H9 (cell line): ENCODE results near the gene LMX1B. TPM values are rescaled to one million over a fixed set of nuclear protein-coding genes. Genes with fewer than 3 reads are reported as not detected.
A peak's percentile ranks its signal among the peaks of the same experiment; 100 is the strongest.

ENCODE experiments used
- DNase-seq: peaks from one replicate; pipeline ENCODE4 v3.0.0-alpha.2; 2017
- H2AFZ ChIP-seq: one replicate; pipeline ENCODE4 v1.6.1; 2013; ENCODE audit warnings: mild to moderate bottlenecking, low read length, control low read depth, moderate library complexity
- H2AK5ac ChIP-seq: 2 replicates; pipeline ENCODE4 v1.6.1; 2013; ENCODE audit warnings: low read length, control low read depth, mixed read lengths; ENCODE audit not compliant: insufficient read length
- H2BK120ac ChIP-seq: one replicate; pipeline ENCODE4 v1.6.1; 2013; ENCODE audit warnings: low read depth, mild to moderate bottlenecking, low read length, control low read depth, inconsistent platforms; ENCODE audit not compliant: poor library complexity, severe bottlenecking
- H2BK12ac ChIP-seq: 2 replicates; pipeline ENCODE4 v1.6.1; 2013; ENCODE audit warnings: low read length, control low read depth, mixed read lengths, low read depth; ENCODE audit not compliant: insufficient read length
- H2BK15ac ChIP-seq: 2 replicates; pipeline ENCODE4 v1.6.1; 2013; ENCODE audit warnings: low read depth, low read length, control low read depth
- H2BK20ac ChIP-seq: one replicate; pipeline ENCODE4 v1.6.1; 2013; ENCODE audit warnings: low read depth, mild to moderate bottlenecking, low read length, control low read depth, inconsistent platforms; ENCODE audit not compliant: poor library complexity, severe bottlenecking
- H2BK5ac ChIP-seq: 2 replicates; pipeline ENCODE4 v1.6.1; 2013; ENCODE audit warnings: low read length, control low read depth, mixed read lengths; ENCODE audit not compliant: insufficient read length
- H3K14ac ChIP-seq: 2 replicates; pipeline ENCODE4 v1.6.1; 2013; ENCODE audit warnings: low read length, control low read depth; ENCODE audit not compliant: insufficient read depth
- H3K18ac ChIP-seq: 2 replicates; pipeline ENCODE4 v1.6.1; 2013; ENCODE audit warnings: low read depth, mild to moderate bottlenecking, mixed read lengths, low read length, control low read depth; ENCODE audit not compliant: insufficient read length
- H3K23ac ChIP-seq: 2 replicates; pipeline ENCODE4 v1.6.1; 2013; ENCODE audit warnings: low read length, control low read depth, mixed read lengths, low read depth; ENCODE audit not compliant: insufficient read length
- H3K23me2 ChIP-seq: 2 replicates; pipeline ENCODE4 v1.6.1; 2013; ENCODE audit warnings: low read depth, mild to moderate bottlenecking, mixed read lengths, low read length, control low read depth; ENCODE audit not compliant: insufficient read length, poor library complexity, severe bottlenecking
- H3K27ac ChIP-seq: 2 replicates; pipeline ENCODE4 v1.5.1; 2013; ENCODE audit warnings: low read length, control low read depth, mixed read lengths, low read depth; ENCODE audit not compliant: insufficient read length
- H3K27me3 ChIP-seq: 2 replicates; pipeline ENCODE4 v1.6.1; 2013; ENCODE audit warnings: low read length, control low read depth, inconsistent platforms; ENCODE audit not compliant: insufficient read depth
- H3K4ac ChIP-seq: 2 replicates; pipeline ENCODE4 v1.6.1; 2013; ENCODE audit warnings: low read depth, mild to moderate bottlenecking, control low read depth, inconsistent platforms, low read length, moderate library complexity
- H3K4me1 ChIP-seq: 2 replicates; pipeline ENCODE4 v1.6.1; 2013; ENCODE audit warnings: low read length, control low read depth, inconsistent platforms; ENCODE audit not compliant: insufficient read depth
- H3K4me2 ChIP-seq: 2 replicates; pipeline ENCODE4 v1.6.1; 2013; ENCODE audit warnings: low read length, control low read depth, mixed read lengths; ENCODE audit not compliant: insufficient read length, insufficient read depth
- H3K56ac ChIP-seq: 2 replicates; pipeline ENCODE4 v1.6.1; 2013; ENCODE audit warnings: low read depth, mild to moderate bottlenecking, mixed read lengths, low read length, control low read depth; ENCODE audit not compliant: insufficient read length
- H3K79me1 ChIP-seq: 2 replicates; pipeline ENCODE4 v1.6.1; 2013; ENCODE audit warnings: low read depth, mild to moderate bottlenecking, moderate library complexity, low read length, control low read depth, inconsistent platforms; ENCODE audit not compliant: insufficient read depth, poor library complexity, severe bottlenecking
- H3K79me2 ChIP-seq: 2 replicates; pipeline ENCODE4 v1.6.1; 2013; ENCODE audit warnings: low read length, control low read depth, inconsistent platforms; ENCODE audit not compliant: insufficient read depth
- H3K9ac ChIP-seq: 2 replicates; pipeline ENCODE4 v1.6.1; 2013; ENCODE audit warnings: low read length, control low read depth, mixed read lengths; ENCODE audit not compliant: insufficient read length; ENCODE audit errors: extremely low read depth
- H3K9me3 ChIP-seq: one replicate; pipeline ENCODE4 v1.6.1; 2013; ENCODE audit warnings: low read depth, low read length, inconsistent platforms; ENCODE audit not compliant: control insufficient read depth
- H3T11ph ChIP-seq: one replicate; pipeline ENCODE4 v1.6.1; 2013; ENCODE audit warnings: mild to moderate bottlenecking, low read length, control low read depth, inconsistent platforms
- H4K20me1 ChIP-seq: one replicate; pipeline ENCODE4 v1.6.1; 2013; ENCODE audit not compliant: control insufficient read depth, insufficient read length, insufficient read depth
- H4K5ac ChIP-seq: 2 replicates; pipeline ENCODE4 v1.6.1; 2013; ENCODE audit warnings: low read depth, mild to moderate bottlenecking, mixed read lengths, low read length, control low read depth; ENCODE audit not compliant: insufficient read length
- H4K8ac ChIP-seq: replicated peaks from 2 replicates; pipeline ENCODE4 v1.6.1; 2013; ENCODE audit warnings: low read length, control low read depth, mixed read lengths, low read depth; ENCODE audit not compliant: insufficient read length
- H4K91ac ChIP-seq: 2 replicates; pipeline ENCODE4 v1.6.1; 2013; ENCODE audit warnings: low read depth, mild to moderate bottlenecking, moderate library complexity, mixed read lengths, low read length, control low read depth; ENCODE audit not compliant: insufficient read length
- H3K27ac Mint-ChIP-seq, 3 experiments: 2 replicates in 2 of 3; 3 replicates in 1 of 3; pipeline ENCODE4 v1.8.0; 2020 to 2021; ENCODE audit warnings: mixed read lengths in 3 of 3, mild to moderate bottlenecking in 1 of 3, moderate library complexity in 1 of 3
- H3K27me3 Mint-ChIP-seq: 2 replicates; pipeline ENCODE4 v1.8.0; 2021; ENCODE audit warnings: low read depth, mild to moderate bottlenecking, moderate library complexity, mixed read lengths
- H3K36me3 Mint-ChIP-seq, 3 experiments: 2 replicates in 2 of 3; 3 replicates in 1 of 3; pipeline ENCODE4 v1.8.0; 2020 to 2021; ENCODE audit warnings: low read depth in 3 of 3, mixed read lengths in 3 of 3; ENCODE audit not compliant: insufficient read depth in 1 of 3
- H3K4me1 Mint-ChIP-seq, 2 experiments: 2 replicates each; pipeline ENCODE4 v1.8.0; 2020; ENCODE audit warnings: mixed read lengths in 2 of 2
- H3K4me3 Mint-ChIP-seq, 2 experiments: 2 replicates in 1 of 2; 3 replicates in 1 of 2; pipeline ENCODE4 v1.8.0; 2020 to 2021; ENCODE audit warnings: mild to moderate bottlenecking in 2 of 2, mixed read lengths in 2 of 2, moderate library complexity in 1 of 2
- H3K9me3 Mint-ChIP-seq, 2 experiments: 2 replicates in 1 of 2; 3 replicates in 1 of 2; pipeline ENCODE4 v1.8.0; 2020; ENCODE audit warnings: mild to moderate bottlenecking in 2 of 2, mixed read lengths in 2 of 2, moderate library complexity in 1 of 2
- WGBS: extraction: QIAGEN DNeasy Blood & Tissue Kit; methylation state at CpG from one replicate; pipeline ENCODE4 v1.1.7; 2013; ENCODE audit warnings: missing lambda C conversion rate, low lambda C conversion rate, mixed read lengths; ENCODE audit not compliant: insufficient read length; ENCODE audit errors: extremely low coverage; 5-methylcytosine and 5-hydroxymethylcytosine counted together
- total RNA-seq: library from RNA; stranded (reverse); gene quantifications from 2 replicates; pipeline ENCODE4 v1.2.1, GENCODE V29; 2021
- TF ChIP-seq, protein P1 (sequence below): fragments of 200-600 bp; sonication (generic); conservative IDR thresholded peaks from 3 replicates; pipeline ENCODE4 v1.8.0; 2021; ENCODE audit warnings: antibody characterized with exemption, mild to moderate bottlenecking

Gene LMX1B
- total RNA-seq, 1 experiment from 2014 or later: 0.85 TPM

DNA sequence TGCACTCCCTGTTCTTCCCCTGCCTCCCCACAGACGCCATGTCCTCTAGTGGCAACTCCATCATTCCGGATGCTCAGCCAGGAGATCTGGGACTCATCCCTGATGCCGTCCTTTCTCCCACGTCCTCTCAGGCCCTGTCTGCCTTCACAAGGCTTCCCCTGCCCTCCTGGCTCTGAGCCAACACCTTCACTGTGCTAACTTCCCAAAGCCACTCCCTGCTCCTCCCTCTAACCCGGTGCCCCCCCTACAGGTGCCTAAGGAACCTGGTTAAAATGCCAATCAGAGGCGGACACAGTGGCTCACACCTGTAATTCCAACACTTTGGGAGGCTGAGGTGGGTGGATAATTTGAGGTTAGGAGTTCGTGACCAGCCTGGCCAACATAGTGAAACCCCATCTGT, 67.6 kb downstream of the LMX1B start:
- H3K79me1 ChIP-seq: no peaks in the 10 kb centered on the region
- H3K23me2 ChIP-seq: peaks cover 3% of the 10 kb centered on the region
- H4K5ac ChIP-seq: no peak overlapping the region
- H2BK120ac ChIP-seq: no peak overlapping the region
- no peak overlapping the region for H3K23ac ChIP-seq
- H3K27me3 ChIP-seq: peaks cover 22% of the 10 kb centered on the region; the same call in 1 of the 2 replicates
- H2BK5ac ChIP-seq: no peak overlapping the region
- H3K79me2 ChIP-seq: no peaks in the 10 kb centered on the region
- Mint-ChIP-seq H3K27ac (no peak overlapping the region), H3K27me3 (peaks cover 93% of the 10 kb centered on the region), H3K4me3 (no peak overlapping the region), H3K9me3 (peaks cover 0 to 3% of the 10 kb centered on the region in 2 experiments; a peak in 3 of 5 replicates), H3K4me1 (peaks cover 37 to 57% of the 10 kb centered on the region in 2 experiments), H3K36me3 (no peaks in the 10 kb centered on the region)
- H3K18ac ChIP-seq: no peak overlapping the region
- no peak overlapping the region for H3K4ac ChIP-seq
- no CpG with 5 or more reads among the region's 7 CpGs for WGBS
- DNase-seq: no peak
- H4K91ac ChIP-seq: no peak overlapping the region
- H3K4me1 ChIP-seq: peaks cover 5% of the 10 kb centered on the region; the same call in 1 of the 2 replicates
- H3K14ac ChIP-seq: no peak overlapping the region
- TF ChIP-seq, protein P1, sequence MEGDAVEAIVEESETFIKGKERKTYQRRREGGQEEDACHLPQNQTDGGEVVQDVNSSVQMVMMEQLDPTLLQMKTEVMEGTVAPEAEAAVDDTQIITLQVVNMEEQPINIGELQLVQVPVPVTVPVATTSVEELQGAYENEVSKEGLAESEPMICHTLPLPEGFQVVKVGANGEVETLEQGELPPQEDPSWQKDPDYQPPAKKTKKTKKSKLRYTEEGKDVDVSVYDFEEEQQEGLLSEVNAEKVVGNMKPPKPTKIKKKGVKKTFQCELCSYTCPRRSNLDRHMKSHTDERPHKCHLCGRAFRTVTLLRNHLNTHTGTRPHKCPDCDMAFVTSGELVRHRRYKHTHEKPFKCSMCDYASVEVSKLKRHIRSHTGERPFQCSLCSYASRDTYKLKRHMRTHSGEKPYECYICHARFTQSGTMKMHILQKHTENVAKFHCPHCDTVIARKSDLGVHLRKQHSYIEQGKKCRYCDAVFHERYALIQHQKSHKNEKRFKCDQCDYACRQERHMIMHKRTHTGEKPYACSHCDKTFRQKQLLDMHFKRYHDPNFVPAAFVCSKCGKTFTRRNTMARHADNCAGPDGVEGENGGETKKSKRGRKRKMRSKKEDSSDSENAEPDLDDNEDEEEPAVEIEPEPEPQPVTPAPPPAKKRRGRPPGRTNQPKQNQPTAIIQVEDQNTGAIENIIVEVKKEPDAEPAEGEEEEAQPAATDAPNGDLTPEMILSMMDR: 0 out of 3 replicates have a peak, but pooled peaks have one; percentile 27
- no peak overlapping the region for H2AK5ac ChIP-seq
- H3K4me2 ChIP-seq: no peak overlapping the region
- no peak overlapping the region for H2BK15ac ChIP-seq
- H2BK20ac ChIP-seq: no peak overlapping the region
- no peak overlapping the region for H3K56ac ChIP-seq
- H2BK12ac ChIP-seq: no peak overlapping the region
- H4K8ac ChIP-seq: no peak overlapping the region
- H3K27ac ChIP-seq: no peak overlapping the region
- no peak overlapping the region for H2AFZ ChIP-seq
- no peak overlapping the region for H3T11ph ChIP-seq
- no peak overlapping the region for H3K9ac ChIP-seq
- no peaks in the 10 kb centered on the region for H4K20me1 ChIP-seq
- H3K9me3 ChIP-seq: no peaks in the 10 kb centered on the region
